Activated T-cell treated with anti-CD3 and anti-CD28 coated beads for 24 hours (primary cell): ENCODE results near the gene U2AF1.
"Not testable (repeated sequence)": the region's sequence is repeated elsewhere in the genome, so short reads cannot be mapped to it uniquely, and the experiment has no call there.

Experiments used
- DNase-seq: peaks from one replicate; pipeline ENCODE4 v3.0.0-alpha.2; 2020; ENCODE audit warnings: low read depth

Gene U2AF1

GRCh38 chr21:43106965-43107793 lies at the start of gene U2AF1:
TSS of gene U2AF1 (minus strand) at chr21:43107570. CDS start at chr21:43107494, 76 bp downstream.
- peak; percentile 64 for DNase-seq

GRCh38 chr21:43153601-43154000 lies 46.2 kb upstream of the U2AF1 start:
- DNase-seq = not testable (repeated sequence)

- not testable (repeated sequence) for DNase-seq
These were observed 42.0 kb upstream of the U2AF1 start for GRCh38 chr21:43149344-43149743.

GRCh38 chr21:43147999-43148398 lies 40.6 kb upstream of the U2AF1 start:
- DNase-seq = not testable (repeated sequence)

- DNase-seq = not testable (repeated sequence)
These were observed 39.3 kb upstream of the U2AF1 start for GRCh38 chr21:43146637-43147036.

GRCh38 chr21:43141407-43141806 lies 34.0 kb upstream of the U2AF1 start:
- DNase-seq = not testable (repeated sequence)

GRCh38 chr21:43138944-43139343 lies 31.6 kb upstream of the U2AF1 start:
- not testable (repeated sequence) for DNase-seq

- DNase-seq = not testable (repeated sequence)
These were observed 27.1 kb upstream of the U2AF1 start for GRCh38 chr21:43134520-43134919.

GRCh38 chr21:43130094-43130493 lies 22.7 kb upstream of the U2AF1 start:
- DNase-seq = not testable (repeated sequence)

- not testable (repeated sequence) for DNase-seq
These were observed 8.6 kb upstream of the U2AF1 start for GRCh38 chr21:43115956-43116355.

GRCh38 chr21:43114483-43114882 lies 7.1 kb upstream of the U2AF1 start:
- DNase-seq = not testable (repeated sequence)

GRCh38 chr21:43109006-43109405 lies 1.6 kb upstream of the U2AF1 start:
- DNase-seq = not testable (repeated sequence)

GRCh38 chr21:43108177-43108576 lies 807 bp upstream of the U2AF1 start:
- not testable (repeated sequence) for DNase-seq

- not testable (repeated sequence) for DNase-seq
These were observed 396 bp upstream of the U2AF1 start for GRCh38 chr21:43107794-43108137.

- not testable (repeated sequence) for DNase-seq
These were observed 2.7 kb downstream of the U2AF1 start for GRCh38 chr21:43104642-43105041.

GRCh38 chr21:43102281-43102680 lies 5.1 kb downstream of the U2AF1 start:
- DNase-seq = not testable (repeated sequence)

- not testable (repeated sequence) for DNase-seq
These were observed 5.7 kb downstream of the U2AF1 start for GRCh38 chr21:43101676-43102075.

- DNase-seq = not testable (repeated sequence)
These were observed 6.4 kb downstream of the U2AF1 start for GRCh38 chr21:43101000-43101399.

- not testable (repeated sequence) for DNase-seq
These were observed 15.3 kb downstream of the U2AF1 start for GRCh38 chr21:43091979-43092614.

GRCh38 chr21:43090947-43091346 lies 16.4 kb downstream of the U2AF1 start:
- not testable (repeated sequence) for DNase-seq

GRCh38 chr21:43089463-43089862 lies 17.9 kb downstream of the U2AF1 start:
- DNase-seq = not testable (repeated sequence)

GRCh38 chr21:43082587-43083300 lies 24.6 kb downstream of the U2AF1 start:
- DNase-seq = not testable (repeated sequence)
